Measurements from ENCODE around the gene SRPK3.
A peak's percentile ranks its signal among the peaks of the same experiment; 100 is the strongest.

SRPK3 gene

DNA sequence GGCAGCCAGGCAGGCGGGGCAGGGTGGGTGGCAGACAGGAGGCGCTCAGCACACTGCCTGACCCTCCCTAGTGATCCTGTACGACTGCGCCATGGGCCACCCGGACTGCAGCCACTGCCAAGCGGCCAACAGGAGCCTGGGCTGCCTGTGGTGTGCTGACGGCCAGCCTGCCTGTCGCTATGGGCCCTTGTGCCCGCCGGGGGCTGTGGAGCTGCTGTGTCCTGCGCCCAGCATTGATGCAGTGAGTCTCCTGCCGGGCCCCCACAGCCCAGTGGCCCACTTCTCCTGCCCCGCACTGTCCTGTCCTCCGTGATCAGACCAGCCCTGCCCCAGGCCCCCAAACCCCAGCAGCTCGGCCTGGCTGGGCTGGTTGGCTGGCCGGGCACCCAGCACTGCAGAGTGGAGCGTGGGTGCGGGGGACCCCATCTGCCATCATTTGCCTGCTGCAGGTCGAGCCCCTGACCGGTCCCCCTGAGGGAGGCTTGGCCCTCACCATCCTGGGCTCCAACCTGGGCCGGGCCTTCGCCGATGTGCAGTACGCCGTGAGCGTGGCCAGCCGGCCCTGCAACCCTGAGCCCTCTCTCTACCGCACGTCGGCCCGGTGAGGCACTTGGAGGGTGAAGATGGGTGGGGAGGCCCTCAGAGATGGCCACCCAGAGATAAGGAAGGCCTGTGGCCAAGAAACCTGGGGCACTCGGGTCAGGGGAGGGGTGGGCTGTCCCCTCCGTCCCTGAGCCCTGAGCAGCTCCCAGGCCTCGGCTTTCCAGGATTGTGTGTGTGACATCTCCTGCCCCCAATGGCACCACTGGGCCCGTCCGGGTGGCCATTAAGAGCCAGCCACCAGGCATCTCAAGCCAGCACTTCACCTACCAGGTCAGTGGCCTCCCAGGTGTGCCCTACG, 9.2 kb upstream of the SRPK3 start:
- DNase-seq: no peak

GRCh38 chrX:153772316-153773217, 8.3 kb upstream of the SRPK3 start:
- no peak for DNase-seq

DNA sequence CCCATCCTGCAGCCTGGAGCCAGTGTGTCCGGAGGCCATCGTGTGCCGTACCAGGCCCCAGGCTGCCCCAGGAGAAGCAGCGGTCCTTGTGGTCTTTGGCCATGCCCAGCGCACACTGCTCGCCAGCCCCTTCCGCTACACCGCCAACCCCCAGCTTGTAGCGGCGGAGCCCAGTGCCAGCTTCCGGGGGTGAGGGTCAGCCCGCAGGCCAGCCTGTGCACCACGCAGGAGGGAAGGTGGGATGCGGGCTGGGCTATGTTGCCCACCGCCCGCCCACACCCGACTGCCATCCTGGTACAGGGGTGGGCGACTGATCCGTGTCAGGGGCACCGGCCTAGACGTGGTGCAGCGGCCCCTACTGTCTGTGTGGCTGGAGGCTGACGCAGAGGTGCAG, 7.6 kb upstream of the SRPK3 start:
- DNase-seq: no peak

DNA sequence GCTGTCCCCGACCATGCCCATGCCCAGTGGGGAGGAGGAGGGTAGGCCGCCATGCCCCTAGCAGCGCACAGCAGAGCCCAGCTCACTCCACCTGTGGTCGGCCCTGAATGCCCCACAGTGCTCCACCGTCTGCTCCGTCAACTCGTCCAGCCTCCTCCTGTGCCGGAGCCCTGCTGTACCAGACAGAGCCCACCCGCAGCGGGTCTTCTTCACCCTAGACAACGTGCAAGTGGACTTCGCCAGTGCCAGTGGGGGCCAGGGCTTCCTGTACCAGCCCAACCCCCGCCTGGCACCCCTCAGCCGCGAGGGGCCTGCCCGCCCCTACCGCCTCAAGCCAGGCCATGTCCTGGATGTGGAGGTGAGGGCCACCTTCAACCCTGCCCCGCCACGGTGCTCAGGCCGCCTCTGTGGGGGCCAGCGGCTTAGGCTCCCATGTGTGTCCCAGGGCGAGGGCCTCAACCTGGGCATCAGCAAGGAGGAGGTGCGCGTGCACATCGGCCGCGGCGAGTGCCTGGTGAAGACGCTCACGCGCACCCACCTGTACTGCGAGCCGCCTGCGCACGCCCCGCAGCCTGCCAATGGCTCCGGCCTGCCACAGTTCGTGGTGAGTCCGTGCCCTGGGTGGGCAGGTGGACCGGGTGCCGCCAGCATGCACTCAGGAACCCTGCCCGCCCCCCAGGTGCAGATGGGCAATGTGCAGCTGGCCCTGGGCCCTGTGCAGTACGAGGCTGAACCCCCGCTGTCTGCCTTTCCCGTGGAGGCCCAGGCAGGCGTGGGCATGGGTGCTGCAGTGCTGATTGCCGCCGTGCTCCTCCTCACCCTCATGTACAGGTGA, 6.9 kb upstream of the SRPK3 start:
- no peak for DNase-seq

- DNase-seq: no peak
Observed at GRCh38 chrX:153774576-153775292, 6.1 kb upstream of the SRPK3 start.

DNA sequence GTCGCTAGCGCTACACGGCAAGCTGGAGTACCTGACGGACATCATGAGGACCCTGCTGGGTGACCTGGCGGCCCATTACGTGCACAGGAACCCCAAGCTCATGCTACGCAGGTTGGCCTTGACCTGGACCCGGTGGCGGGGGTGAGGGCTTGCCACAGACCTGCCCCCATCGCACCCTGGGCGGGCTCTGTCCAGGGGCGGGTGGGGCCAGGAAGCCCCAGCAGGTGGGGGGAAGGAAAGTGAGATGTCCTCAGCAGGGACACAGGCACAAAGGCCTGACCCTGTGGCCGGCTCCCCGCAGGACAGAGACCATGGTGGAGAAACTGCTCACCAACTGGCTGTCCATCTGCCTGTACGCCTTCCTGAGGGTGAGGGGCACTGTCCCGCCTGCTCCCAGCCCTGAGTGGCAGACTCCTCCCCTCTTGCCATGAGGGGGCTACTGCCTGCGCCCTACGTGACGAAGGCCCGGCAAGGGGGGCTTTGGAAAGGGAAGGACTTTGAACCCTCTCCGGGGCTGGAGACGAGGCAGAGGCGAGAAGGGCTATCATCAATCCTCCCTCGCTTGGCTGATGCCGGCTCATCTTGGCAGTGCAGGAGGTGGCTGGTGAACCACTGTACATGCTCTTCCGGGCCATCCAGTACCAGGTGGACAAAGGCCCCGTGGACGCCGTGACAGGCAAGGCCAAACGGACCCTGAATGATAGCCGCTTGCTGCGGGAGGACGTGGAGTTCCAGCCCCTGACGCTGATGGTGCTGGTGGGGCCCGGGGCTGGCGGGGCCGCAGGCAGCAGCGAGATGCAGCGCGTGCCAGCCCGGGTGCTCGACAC, 5.3 kb upstream of the SRPK3 start:
- no peak for DNase-seq

- DNase-seq: no peak
Observed at GRCh38 chrX:153776120-153776599, 4.7 kb upstream of the SRPK3 start.

- no peak for DNase-seq
Observed at GRCh38 chrX:153776611-153777045, 4.2 kb upstream of the SRPK3 start.

- DNase-seq: no peak
Observed at GRCh38 chrX:153777261-153778090, 3.4 kb upstream of the SRPK3 start.

GRCh38 chrX:153778181-153778580, 2.7 kb upstream of the SRPK3 start:
- DNase-seq: no peak

DNA sequence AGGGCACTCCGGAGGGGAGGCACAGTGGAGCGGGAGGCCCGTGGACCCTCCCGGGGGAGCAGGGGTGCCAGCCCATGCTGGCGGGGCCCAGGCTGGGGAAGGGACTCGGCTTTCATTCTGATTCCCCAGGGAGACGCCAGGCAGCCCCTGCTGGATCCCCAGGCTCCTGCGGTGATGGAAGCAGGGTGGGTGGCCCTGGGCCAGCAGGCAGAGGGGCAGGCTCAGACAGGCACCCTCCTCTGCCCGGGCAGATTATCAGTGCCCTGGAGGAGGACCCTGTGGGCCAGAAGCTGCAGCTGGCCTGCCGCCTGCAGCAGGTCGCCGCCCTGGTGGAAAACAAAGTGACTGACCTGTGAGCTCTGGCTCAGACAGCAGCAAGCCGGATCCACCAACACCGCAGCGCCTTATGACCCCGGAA, 2.1 kb upstream of the SRPK3 start:
- DNase-seq: no peak

- no peak for DNase-seq
Observed at GRCh38 chrX:153779891-153780677, 757 bp upstream of the SRPK3 start.

- DNase-seq: no peak
Observed at GRCh38 chrX:153781428-153782047, 697 bp downstream of the SRPK3 start.

- peak; percentile 98 for DNase-seq
Observed at GRCh38 chrX:153782313-153782712, 1.5 kb downstream of the SRPK3 start.

DNA sequence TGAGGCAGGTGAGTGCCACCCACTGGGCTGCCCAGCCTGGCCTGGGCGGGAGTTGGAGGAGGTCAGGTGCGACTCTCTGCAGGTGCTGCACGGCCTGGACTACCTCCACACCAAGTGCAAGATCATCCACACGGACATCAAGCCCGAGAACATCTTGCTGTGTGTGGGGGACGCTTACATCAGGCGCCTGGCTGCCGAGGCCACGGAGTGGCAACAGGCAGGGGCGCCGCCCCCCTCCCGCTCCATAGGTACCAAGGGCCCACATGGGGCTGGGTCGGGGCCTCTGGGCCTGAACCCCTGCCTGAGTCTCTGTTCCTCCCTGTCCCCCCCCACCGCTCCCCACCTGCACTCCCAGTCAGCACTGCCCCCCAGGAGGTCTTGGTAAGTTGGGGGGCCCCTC, 2.0 kb downstream of the SRPK3 start:
- no peak for DNase-seq

DNA sequence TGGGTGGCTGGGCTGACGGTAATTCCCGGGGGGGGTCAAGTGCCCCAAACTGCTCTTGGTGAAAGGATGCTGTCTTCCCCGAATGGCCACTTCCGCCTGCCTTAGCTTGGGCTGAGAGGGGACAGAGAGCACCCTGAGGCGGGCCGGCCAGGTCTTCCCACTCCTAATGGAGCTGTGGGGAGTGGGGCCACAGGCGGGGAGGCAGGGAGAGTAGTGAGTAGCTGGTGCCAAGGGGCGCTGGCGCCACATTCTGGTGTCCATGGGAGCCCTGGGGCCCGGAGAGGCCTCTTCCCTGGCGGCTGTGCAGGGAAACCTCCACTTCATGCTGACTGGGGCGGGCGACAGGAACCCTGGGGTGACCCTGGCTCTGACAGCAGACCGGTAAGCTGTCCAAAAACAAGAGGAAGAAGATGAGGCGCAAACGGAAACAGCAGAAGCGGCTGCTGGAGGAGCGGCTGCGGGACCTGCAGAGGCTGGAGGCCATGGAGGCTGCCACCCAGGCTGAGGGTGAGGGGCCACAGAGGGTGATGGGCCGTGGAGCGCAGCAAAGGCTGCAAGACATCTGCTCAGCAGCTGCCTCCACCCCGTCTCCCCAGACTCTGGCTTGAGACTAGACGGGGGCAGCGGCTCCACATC, 2.7 kb downstream of the SRPK3 start:
- no peak for DNase-seq

GRCh38 chrX:153784325-153784967, 3.6 kb downstream of the SRPK3 start:
- DNase-seq: no peak

GRCh38 chrX:153786669-153787068, 5.8 kb downstream of the SRPK3 start:
- DNase-seq: no peak
